HepG2 (cell line): Measurements from ENCODE around the gene MEF2B. TPM values are rescaled to one million over a fixed set of nuclear protein-coding genes. Genes with fewer than 3 reads are reported as not detected.

Experiments used
- EP300 ChIP-seq, 3 experiments: sonication (generic) in 1 of 3; formaldehyde crosslinking in 1 of 3; IDR thresholded peaks; 2 replicates each; pipeline versions ENCODE4 v1.5.1 to v1.6.1; 2011 to 2020; ENCODE audit warnings: low read depth in 2 of 3, low read length in 2 of 3, borderline replicate concordance in 1 of 3, improper control_type of control experiment in 1 of 3, mild to moderate bottlenecking in 1 of 3, missing genetic modification reagents in 1 of 3, moderate library complexity in 1 of 3
- FOXA3 ChIP-seq: IDR thresholded peaks from 2 replicates; pipeline ENCODE4 v1.6.1; 2016; ENCODE audit warnings: missing genetic modification reagents, missing compliant biosample characterization
- KLF13 ChIP-seq: sonication (generic); formaldehyde crosslinking; IDR thresholded peaks from 2 replicates; pipeline ENCODE4 v1.4.0; 2020; ENCODE audit warnings: mild to moderate bottlenecking, missing genetic modification reagents
- KMT2B ChIP-seq: IDR thresholded peaks from 2 replicates; pipeline ENCODE4 v1.6.1; 2016; ENCODE audit warnings: missing genetic modification reagents, missing compliant biosample characterization
- MZF1 ChIP-seq: sonication (generic); formaldehyde crosslinking; IDR thresholded peaks from 2 replicates; pipeline ENCODE4 v1.8.1; 2023; ENCODE audit warnings: mild to moderate bottlenecking, missing genetic modification reagents, borderline replicate concordance
- NCOR1 ChIP-seq: fragments of 200-600 bp; sonication (generic); IDR thresholded peaks from 2 replicates; pipeline ENCODE4 v1.7.0; 2017; ENCODE audit warnings: antibody characterized with exemption, low read length, borderline replicate concordance
- NR2C2 ChIP-seq: sonication (generic); formaldehyde crosslinking; IDR thresholded peaks from 2 replicates; pipeline ENCODE4 v1.4.0; 2020; ENCODE audit warnings: missing genetic modification reagents, mild to moderate bottlenecking, moderate library complexity, borderline replicate concordance
- PAF1 ChIP-seq: IDR thresholded peaks from 2 replicates; pipeline ENCODE4 v1.6.1; 2016; ENCODE audit warnings: missing genetic modification reagents, missing compliant biosample characterization
- PATZ1 ChIP-seq: sonication (generic); formaldehyde crosslinking; IDR thresholded peaks from 2 replicates; pipeline ENCODE4 v1.4.0; 2020; ENCODE audit warnings: missing genetic modification reagents
- POGZ ChIP-seq: sonication (generic); formaldehyde crosslinking; IDR thresholded peaks from 2 replicates; pipeline ENCODE4 v1.4.0; 2020; ENCODE audit warnings: mild to moderate bottlenecking, missing genetic modification reagents
- TARDBP ChIP-seq: sonication (generic); formaldehyde crosslinking; IDR thresholded peaks from 2 replicates; pipeline ENCODE4 v1.8.0; 2022; ENCODE audit warnings: mild to moderate bottlenecking, missing genetic modification reagents
- USF2 ChIP-seq, 2 experiments: sonication (generic) in 1 of 2; formaldehyde crosslinking in 1 of 2; IDR thresholded peaks; 2 replicates each; pipeline versions ENCODE4 v1.5.1 to v1.6.1; 2011 to 2020; ENCODE audit warnings: borderline replicate concordance in 1 of 2, low read depth in 1 of 2, low read length in 1 of 2, mild to moderate bottlenecking in 1 of 2, missing genetic modification reagents in 1 of 2, moderate library complexity in 1 of 2
- YEATS2 ChIP-seq: sonication (generic); formaldehyde crosslinking; IDR thresholded peaks from 2 replicates; pipeline ENCODE4 v1.4.0; 2020; ENCODE audit warnings: missing genetic modification reagents, borderline replicate concordance
- ZFYVE20 ChIP-seq: sonication (generic); formaldehyde crosslinking; IDR thresholded peaks from 2 replicates; pipeline ENCODE4 v1.8.0; 2023; ENCODE audit warnings: low read depth, mild to moderate bottlenecking, moderate library complexity, missing genetic modification reagents, borderline replicate concordance
- ZNF232 ChIP-seq: sonication (generic); formaldehyde crosslinking; IDR thresholded peaks from 2 replicates; pipeline ENCODE4 v1.4.0; 2020; ENCODE audit warnings: missing genetic modification reagents, borderline replicate concordance
- ZNF414 ChIP-seq: sonication (generic); formaldehyde crosslinking; IDR thresholded peaks from 2 replicates; pipeline ENCODE4 v1.5.0; 2020; ENCODE audit warnings: missing genetic modification reagents
- ZNF614 ChIP-seq: IDR thresholded peaks from 2 replicates; pipeline ENCODE4 v1.6.1; 2018; ENCODE audit warnings: missing biosample characterization, missing genetic modification reagents, inconsistent platforms, borderline replicate concordance
- ZNF704 ChIP-seq: sonication (generic); formaldehyde crosslinking; IDR thresholded peaks from 2 replicates; pipeline ENCODE4 v1.8.1; 2023; ENCODE audit warnings: mild to moderate bottlenecking, inconsistent platforms, moderate library complexity, missing genetic modification reagents, borderline replicate concordance
- polyA plus RNA-seq, 8 experiments: library from polyadenylated mRNA; depleted of rRNA in 3 of 8; stranded (reverse) in 7 of 8; unstranded in 1 of 8; fragments of >200 nt; fragmentation: Illumina TruSeq in 4 of 8; extraction: Trizol in 4 of 8; gene quantifications; 2 replicates each; pipeline versions ENCODE4 v1.2.1 to v1.2.3, GENCODE V29; 2011 to 2016; ENCODE audit warnings: low read depth in 4 of 8, missing spikeins in 1 of 8, mixed read lengths in 1 of 8; ENCODE audit not compliant: insufficient read depth in 1 of 8
- total RNA-seq, 5 experiments: library from RNA; depleted of rRNA; stranded (reverse); fragments of >200 nt; fragmentation: Illumina TruSeq; extraction: Trizol; gene quantifications; 2 replicates each; pipeline ENCODE4 v1.2.3, GENCODE V29; 2016; ENCODE audit warnings: low read depth in 1 of 5

MEF2B gene
- total and polyA plus RNA-seq, 2 of the 13 experiments (the other 11 are each of a cell fraction or from before 2014, with no cell fraction given): 1.2 to 1.7 TPM

GRCh38 chr19:19096641-19097627 is 73.1 kb downstream of the MEF2B start (continued):
- TF ChIP-seq TARDBP (CRISPR knock-in tag) (peak; percentile 97), NCOR1 (peak; percentile 98; the same call in 1 of the 2 replicates), ZNF414 (CRISPR knock-in tag) (peak; percentile 96), ZFYVE20 (CRISPR knock-in tag) (no peak), NR2C2 (CRISPR knock-in tag) (peak; percentile 97), USF2 (IDR thresholded peaks at IDR 0.05; ENCODE audit: low read depth, low read length) (peak; percentile 54; the same call in 1 of the 2 replicates), USF2 (CRISPR knock-in tag; IDR thresholded peaks at IDR 0.05; ENCODE audit: borderline replicate concordance) (no peak; the same call in 1 of the 2 replicates), POGZ (CRISPR knock-in tag) (peak; percentile 78), KMT2B (CRISPR knock-in tag) (peak; percentile 67), KLF13 (CRISPR knock-in tag) (no peak), ZNF704 (0 out of 2 replicates have a peak, but pooled peaks have one; percentile 27), PATZ1 (CRISPR knock-in tag) (peak; percentile 88), YEATS2 (CRISPR knock-in tag) (peak; percentile 51; the same call in 1 of the 2 replicates), FOXA3 (peak; percentile 78), EP300 (IDR thresholded peaks at IDR 0.05; ENCODE audit: low read depth in 2 of 2, low read length in 2 of 2) (peak; percentile 65 to 93; a peak in 3 of 4 replicates), EP300 (CRISPR knock-in tag; IDR thresholded peaks at IDR 0.05; ENCODE audit: borderline replicate concordance) (peak; percentile 87), PAF1 (CRISPR knock-in tag) (no peak), MZF1 (CRISPR knock-in tag) (no peak), ZNF232 (CRISPR knock-in tag) (peak; percentile 77; the same call in 1 of the 2 replicates), ZNF614 (CRISPR knock-in tag) (peak; percentile 94; the same call in 1 of the 2 replicates)
